ENCODE results near the gene GLDN. TPM values are rescaled to one million over a fixed set of nuclear protein-coding genes. Genes with fewer than 3 reads are reported as not detected.

The GLDN gene
- total RNA-seq, 3 donors from 2014 or later (not counting 1 experiment from before 2014, with no cell fraction given) = not detected

DNA sequence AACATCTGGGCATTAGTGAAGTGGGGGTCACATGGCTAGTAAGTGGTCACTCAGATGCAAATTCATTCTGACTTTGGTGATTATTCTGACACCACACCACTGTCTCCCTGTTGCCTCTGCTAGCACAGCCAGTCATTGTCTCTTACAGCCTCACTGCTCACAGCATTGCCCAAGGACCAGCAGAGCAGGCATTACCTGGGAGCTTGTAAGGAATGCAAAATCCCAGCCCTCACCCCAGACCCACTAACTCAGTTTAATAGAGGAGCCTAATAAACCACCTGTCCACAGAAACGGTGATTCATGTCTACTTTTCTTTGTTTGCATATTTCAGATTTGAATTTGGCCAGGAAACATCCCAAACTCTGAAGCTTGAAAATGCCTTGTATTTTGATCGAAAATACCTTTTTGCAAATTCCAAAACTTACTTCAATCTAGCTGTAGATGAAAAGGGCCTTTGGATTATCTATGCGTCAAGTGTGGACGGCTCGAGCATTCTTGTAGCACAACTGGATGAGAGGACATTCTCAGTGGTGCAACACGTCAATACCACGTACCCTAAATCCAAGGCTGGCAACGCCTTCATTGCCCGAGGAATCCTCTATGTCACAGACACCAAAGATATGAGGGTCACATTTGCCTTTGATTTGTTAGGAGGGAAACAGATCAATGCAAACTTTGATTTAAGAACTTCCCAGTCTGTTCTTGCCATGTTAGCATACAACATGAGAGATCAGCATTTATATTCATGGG is 62.7 kb downstream of the GLDN start:
- intact Hi-C loops (cut with micrococcal nuclease) = no loop called here
- 91% methylated on average over 9 of the region's 9 CpGs for WGBS (ENCODE audit: insufficient coverage)
- DNase-seq (no peak), ATAC-seq (no peak)
- H3K9me3 Mint-ChIP-seq = no peaks in the 10 kb centered on the region
- no peak overlapping the region for H3K4me3 Mint-ChIP-seq
- TF ChIP-seq, protein P1, sequence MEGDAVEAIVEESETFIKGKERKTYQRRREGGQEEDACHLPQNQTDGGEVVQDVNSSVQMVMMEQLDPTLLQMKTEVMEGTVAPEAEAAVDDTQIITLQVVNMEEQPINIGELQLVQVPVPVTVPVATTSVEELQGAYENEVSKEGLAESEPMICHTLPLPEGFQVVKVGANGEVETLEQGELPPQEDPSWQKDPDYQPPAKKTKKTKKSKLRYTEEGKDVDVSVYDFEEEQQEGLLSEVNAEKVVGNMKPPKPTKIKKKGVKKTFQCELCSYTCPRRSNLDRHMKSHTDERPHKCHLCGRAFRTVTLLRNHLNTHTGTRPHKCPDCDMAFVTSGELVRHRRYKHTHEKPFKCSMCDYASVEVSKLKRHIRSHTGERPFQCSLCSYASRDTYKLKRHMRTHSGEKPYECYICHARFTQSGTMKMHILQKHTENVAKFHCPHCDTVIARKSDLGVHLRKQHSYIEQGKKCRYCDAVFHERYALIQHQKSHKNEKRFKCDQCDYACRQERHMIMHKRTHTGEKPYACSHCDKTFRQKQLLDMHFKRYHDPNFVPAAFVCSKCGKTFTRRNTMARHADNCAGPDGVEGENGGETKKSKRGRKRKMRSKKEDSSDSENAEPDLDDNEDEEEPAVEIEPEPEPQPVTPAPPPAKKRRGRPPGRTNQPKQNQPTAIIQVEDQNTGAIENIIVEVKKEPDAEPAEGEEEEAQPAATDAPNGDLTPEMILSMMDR (IDR thresholded peaks at IDR 0.05) = no peak
- H3K4me1 Mint-ChIP-seq = peaks cover 0 to 5% of the 10 kb centered on the region in 2 donors
- peaks cover 13 to 16% of the 10 kb centered on the region in 2 donors for H3K27me3 Mint-ChIP-seq (ENCODE audit: low read depth in 2 of 2)
- no peak overlapping the region for H3K27ac Mint-ChIP-seq
- Histone ChIP-seq H3K27ac (ENCODE audit: low read length) (no peak overlapping the region), H3K4me3 (ENCODE audit: low read length) (no peak overlapping the region), H3K4me1 (ENCODE audit: control insufficient read depth, insufficient read depth, low read length) (no peaks in the 10 kb centered on the region), H3K9me3 (ENCODE audit: control insufficient read depth, insufficient read depth, low read length) (no peaks in the 10 kb centered on the region), H3K36me3 (ENCODE audit: control insufficient read depth, insufficient read depth, low read length) (no peaks in the 10 kb centered on the region), H3K27me3 (ENCODE audit: control insufficient read depth, insufficient read depth, low read length) (no peaks in the 10 kb centered on the region)
- H3K36me3 Mint-ChIP-seq = no peaks in the 10 kb centered on the region

DNA sequence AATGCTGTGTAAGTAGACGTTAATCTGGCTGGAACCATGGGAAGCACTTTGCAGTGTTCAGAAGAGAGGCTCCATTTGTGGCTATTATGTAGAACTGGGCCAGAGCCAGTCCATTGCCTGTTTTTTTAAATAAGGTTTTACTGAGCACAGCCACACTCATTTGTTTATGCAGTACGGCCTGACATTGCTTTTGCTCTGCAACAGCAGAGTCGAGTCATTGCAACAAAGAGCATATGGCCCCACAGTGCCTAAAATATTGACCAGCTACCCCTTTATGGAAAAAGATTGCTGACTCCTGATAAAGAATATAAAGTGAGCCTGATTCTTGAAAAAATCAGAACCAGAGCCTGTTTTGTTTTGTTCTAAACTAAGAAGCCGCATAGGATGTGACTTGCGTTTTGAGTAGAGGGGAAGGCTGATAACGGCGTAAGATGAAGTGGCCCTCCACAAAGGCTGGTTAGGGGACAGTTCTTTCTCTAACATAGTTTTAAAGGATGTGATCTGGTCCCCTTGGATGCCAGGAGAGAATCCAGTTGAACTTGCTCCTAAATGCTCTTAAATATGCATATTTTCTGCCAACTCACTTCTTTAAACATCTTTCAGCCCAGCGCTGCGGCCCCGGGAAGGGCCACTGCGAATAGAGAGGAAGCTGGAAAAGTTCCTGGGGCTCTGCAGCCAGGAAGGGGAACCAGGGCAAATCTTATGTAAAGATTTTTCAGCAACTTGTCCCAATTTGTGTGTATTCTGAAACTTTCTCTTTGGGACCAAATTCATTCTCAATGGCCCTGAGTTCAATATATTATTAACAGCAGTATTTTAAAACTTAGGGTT is 64.5 kb downstream of the GLDN start:
- Mint-ChIP-seq H3K36me3 (no peaks in the 10 kb centered on the region), H3K27me3 (ENCODE audit: low read depth in 2 of 2) (peaks cover 15 to 16% of the 10 kb centered on the region in 2 donors), H3K27ac (no peak overlapping the region), H3K4me3 (no peak overlapping the region), H3K9me3 (no peaks in the 10 kb centered on the region), H3K4me1 (peaks cover 0 to 5% of the 10 kb centered on the region in 2 donors)
- intact Hi-C loops (cut with micrococcal nuclease) = no loop called here
- no peaks in the 10 kb centered on the region for H3K27me3 ChIP-seq (ENCODE audit: control insufficient read depth, insufficient read depth, low read length)
- WGBS (ENCODE audit: insufficient coverage) = 43% methylated on average over 11 of the region's 11 CpGs
- TF ChIP-seq, protein P1 (IDR thresholded peaks at IDR 0.05) = no peak
- no peak overlapping the region for H3K27ac ChIP-seq (ENCODE audit: low read length)
- H3K4me3 ChIP-seq (ENCODE audit: low read length) = no peak overlapping the region
- no peaks in the 10 kb centered on the region for H3K36me3 ChIP-seq (ENCODE audit: control insufficient read depth, insufficient read depth, low read length)
- DNase-seq (no peak), ATAC-seq (no peak)
- no peaks in the 10 kb centered on the region for H3K4me1 ChIP-seq (ENCODE audit: control insufficient read depth, insufficient read depth, low read length)
- no peaks in the 10 kb centered on the region for H3K9me3 ChIP-seq (ENCODE audit: control insufficient read depth, insufficient read depth, low read length)

DNA sequence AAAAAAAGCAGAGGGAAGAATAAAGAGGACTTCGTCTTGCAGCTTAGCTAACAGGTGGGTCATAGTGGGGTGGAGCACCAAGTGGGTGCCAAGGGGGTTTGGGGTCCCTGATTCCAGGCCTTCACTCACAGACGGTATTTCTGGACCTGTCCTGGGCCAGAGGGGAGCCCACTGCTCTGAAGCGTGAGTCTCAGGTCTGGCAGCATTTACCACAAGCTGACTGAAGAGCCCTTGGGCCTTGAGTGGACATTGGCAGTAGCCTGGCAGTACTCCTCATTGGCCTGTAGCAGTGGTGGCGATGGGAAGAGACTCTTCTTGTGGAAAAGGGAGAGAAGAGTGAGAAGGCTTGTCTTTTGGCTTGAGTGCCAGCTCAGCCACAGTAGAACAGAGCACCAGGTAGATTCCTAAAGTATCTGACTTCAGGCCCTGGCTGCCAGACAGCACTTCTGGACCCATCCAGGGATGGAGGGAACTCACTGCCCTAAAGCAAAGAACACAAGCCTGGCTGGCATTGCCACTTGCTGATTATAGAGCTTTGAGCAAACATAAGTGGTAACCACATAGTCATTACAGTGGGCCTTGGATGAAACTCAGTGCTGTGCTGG is 72.9 kb downstream of the GLDN start:
- H3K36me3 Mint-ChIP-seq = no peaks in the 10 kb centered on the region
- H3K4me1 ChIP-seq (ENCODE audit: control insufficient read depth, insufficient read depth, low read length) = no peaks in the 10 kb centered on the region
- 85% methylated on average over 4 of the region's 4 CpGs for WGBS (ENCODE audit: insufficient coverage)
- H3K4me1 Mint-ChIP-seq = no peaks in the 10 kb centered on the region
- no peaks in the 10 kb centered on the region for H3K9me3 Mint-ChIP-seq
- no peaks in the 10 kb centered on the region for H3K27me3 ChIP-seq (ENCODE audit: control insufficient read depth, insufficient read depth, low read length)
- H3K9me3 ChIP-seq (ENCODE audit: control insufficient read depth, insufficient read depth, low read length) = no peaks in the 10 kb centered on the region
- intact Hi-C loops (cut with micrococcal nuclease) = no loop called here
- no peak overlapping the region for H3K27ac ChIP-seq (ENCODE audit: low read length)
- H3K36me3 ChIP-seq (ENCODE audit: control insufficient read depth, insufficient read depth, low read length) = no peaks in the 10 kb centered on the region
- H3K27ac Mint-ChIP-seq = no peak overlapping the region
- H3K4me3 ChIP-seq (ENCODE audit: low read length) = no peak overlapping the region
- no peak for DNase-seq
- H3K27me3 Mint-ChIP-seq (ENCODE audit: low read depth in 2 of 2) = peaks cover 0 to 3% of the 10 kb centered on the region in 2 donors
- TF ChIP-seq, protein P1 (IDR thresholded peaks at IDR 0.05) = no peak
- H3K4me3 Mint-ChIP-seq = no peak overlapping the region
- ATAC-seq = no peak
